CD4-positive, CD25-positive, alpha-beta regulatory T cell (primary cell): ENCODE results near the gene TMCC1. TPM values are rescaled to one million over a fixed set of nuclear protein-coding genes. Genes with fewer than 3 reads are reported as not detected.
"Not testable (repeated sequence)": the region's sequence is repeated elsewhere in the genome, so short reads cannot be mapped to it uniquely, and the experiment has no call there.

Experiments
- ATAC-seq, 2 donors: fragments of 150-1000 bp; cut with Tn5 transposase; one replicate each; pipeline ENCODE4 v1.10.0; 2021; ENCODE audit warnings: low read depth in 2 of 2, moderate number of reproducible peaks in 2 of 2, moderate library complexity in 1 of 2
- DNase-seq, 3 donors: peaks; one replicate each; pipeline versions ENCODE4 v3.0.0 to v3.0.0-alpha.2; 2012 to 2022; ENCODE audit warnings: mixed read lengths in 1 of 3
- H3K27ac ChIP-seq: one replicate; pipeline ENCODE4 v1.7.0; 2013; ENCODE audit warnings: mild to moderate bottlenecking, low read length; ENCODE audit not compliant: insufficient read depth, poor library complexity, severe bottlenecking
- H3K27me3 ChIP-seq: one replicate; pipeline ENCODE4 v1.7.0; 2013; ENCODE audit warnings: low read length; ENCODE audit not compliant: control insufficient read depth, insufficient read depth
- H3K36me3 ChIP-seq: one replicate; pipeline ENCODE4 v1.7.0; 2013; ENCODE audit warnings: mild to moderate bottlenecking, low read length, moderate library complexity; ENCODE audit not compliant: control insufficient read depth, insufficient read depth
- H3K4me1 ChIP-seq: 2 replicates; pipeline ENCODE4 v1.7.0; 2013; ENCODE audit warnings: mild to moderate bottlenecking, low read length; ENCODE audit not compliant: insufficient read depth, control insufficient read depth, poor library complexity, severe bottlenecking
- H3K4me3 ChIP-seq: one replicate; pipeline ENCODE4 v1.7.0; 2013; ENCODE audit warnings: low read depth, mild to moderate bottlenecking, low read length, moderate library complexity
- H3K9me3 ChIP-seq, 2 experiments: 1 replicate in 1 of 2; 2 replicates in 1 of 2; pipeline ENCODE4 v1.7.0; 2013; ENCODE audit warnings: low read length in 2 of 2, mild to moderate bottlenecking in 1 of 2, moderate library complexity in 1 of 2; ENCODE audit not compliant: control insufficient read depth in 2 of 2
- H3K27ac Mint-ChIP-seq, 3 donors: one replicate each; pipeline ENCODE4 v1.8.0; 2020 to 2022; ENCODE audit warnings: mild to moderate bottlenecking in 3 of 3, mixed read lengths in 3 of 3, moderate library complexity in 2 of 3
- H3K27me3 Mint-ChIP-seq: one replicate; pipeline ENCODE4 v1.8.0; 2022; ENCODE audit warnings: mild to moderate bottlenecking, mixed read lengths
- H3K36me3 Mint-ChIP-seq: one replicate; pipeline ENCODE4 v1.8.0; 2020; ENCODE audit warnings: mixed read lengths
- H3K4me1 Mint-ChIP-seq, 4 donors: one replicate each; pipeline ENCODE4 v1.8.0; 2020 to 2022; ENCODE audit warnings: mixed read lengths in 4 of 4, mild to moderate bottlenecking in 1 of 4
- H3K4me3 Mint-ChIP-seq, 4 donors: one replicate each; pipeline ENCODE4 v1.8.0; 2020 to 2022; ENCODE audit warnings: mild to moderate bottlenecking in 4 of 4, mixed read lengths in 4 of 4, moderate library complexity in 3 of 4
- H3K9me3 Mint-ChIP-seq, 7 donors: one replicate each; pipeline ENCODE4 v1.8.0; 2020 to 2022; ENCODE audit warnings: mixed read lengths in 7 of 7, mild to moderate bottlenecking in 3 of 7, moderate library complexity in 2 of 7
- polyA plus RNA-seq, 4 donors: library from polyadenylated mRNA; unstranded; fragments of 300-500 nt; fragmentation: Illumina TruSeq; gene quantifications; one replicate each; pipeline ENCODE4 v1.2.3, GENCODE V29; 2021
- total RNA-seq: library from RNA; stranded (reverse); gene quantifications from one replicate; pipeline ENCODE4 v1.2.3, GENCODE V29; 2022

The TMCC1 gene
- total and polyA plus RNA-seq, 5 donors from 2014 or later, result 5.2 to 29.2 (median 6.2) TPM

DNA sequence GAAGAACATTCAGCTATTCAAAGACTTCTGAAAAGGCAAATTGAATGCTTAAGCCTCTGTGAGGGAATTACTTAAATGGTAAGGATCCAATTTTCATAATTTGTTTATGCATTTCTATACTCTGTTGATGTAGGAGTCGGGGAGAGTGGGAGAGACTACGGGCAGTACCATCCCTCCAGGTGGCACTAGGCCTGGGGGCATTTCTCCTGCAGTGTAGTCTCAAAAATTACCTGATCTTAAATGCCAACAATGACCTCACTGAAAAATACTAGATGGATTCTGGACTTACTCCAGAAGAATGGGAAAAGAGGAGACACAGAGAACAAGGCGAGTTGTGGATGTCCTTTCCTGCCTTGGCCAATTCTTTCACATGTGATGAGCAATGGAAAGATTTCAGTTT is 209.2 kb downstream of the TMCC1 start:
- ATAC-seq, result no peak
- Mint-ChIP-seq H3K4me1 (peaks cover 0 to 9% (median 3%) of the 10 kb centered on the region in 4 donors), H3K27me3 (no peaks in the 10 kb centered on the region), H3K9me3 (no peaks in the 10 kb centered on the region), H3K27ac (no peak overlapping the region), H3K4me3 (no peak overlapping the region), H3K36me3 (no peaks in the 10 kb centered on the region)
- Histone ChIP-seq H3K36me3 (no peaks in the 10 kb centered on the region), H3K27ac (no peak overlapping the region), H3K9me3 (no peaks in the 10 kb centered on the region), H3K4me1 (no peaks in the 10 kb centered on the region), H3K4me3 (no peak overlapping the region), H3K27me3 (no peaks in the 10 kb centered on the region)
- no peak for DNase-seq

- H3K36me3 ChIP-seq, result no peaks in the 10 kb centered on the region
- H3K9me3 Mint-ChIP-seq, result no peaks in the 10 kb centered on the region
- ATAC-seq (no peak), DNase-seq (no peak)
- no peaks in the 10 kb centered on the region for H3K36me3 Mint-ChIP-seq
- H3K4me3 Mint-ChIP-seq, result no peak overlapping the region
- no peak overlapping the region for H3K4me3 ChIP-seq
- no peak overlapping the region for H3K27ac Mint-ChIP-seq
- no peak overlapping the region for H3K27ac ChIP-seq
- H3K27me3 Mint-ChIP-seq, result no peaks in the 10 kb centered on the region
- H3K9me3 ChIP-seq, result no peaks in the 10 kb centered on the region
- no peaks in the 10 kb centered on the region for H3K27me3 ChIP-seq
- H3K4me1 Mint-ChIP-seq, result peaks cover 0 to 9% (median 2%) of the 10 kb centered on the region in 4 donors
- no peaks in the 10 kb centered on the region for H3K4me1 ChIP-seq
Measured at GRCh38 chr3:129683201-129683600, 210.3 kb downstream of the TMCC1 start.

DNA sequence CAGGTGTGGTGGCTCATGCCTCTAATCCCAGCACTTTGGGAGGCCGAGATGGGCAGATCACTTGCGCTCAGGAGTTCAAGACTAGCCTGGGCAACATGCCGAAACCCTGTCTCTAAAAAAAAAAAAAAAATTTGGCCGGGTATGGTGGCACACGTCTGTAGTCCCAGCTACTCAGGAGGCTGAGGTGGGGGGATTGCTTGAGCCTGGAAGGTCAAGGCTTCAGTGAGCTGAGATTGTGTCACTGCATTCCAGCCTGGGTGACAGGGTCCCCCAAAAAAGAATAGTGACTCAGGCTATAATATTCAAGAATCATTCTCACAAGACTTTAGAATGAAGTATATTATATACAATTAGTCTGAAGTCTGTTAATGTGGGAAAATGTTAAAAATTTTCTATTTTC is 216.5 kb downstream of the TMCC1 start:
- no peak overlapping the region for H3K4me3 ChIP-seq
- Mint-ChIP-seq H3K9me3 (no peaks in the 10 kb centered on the region), H3K27me3 (no peaks in the 10 kb centered on the region), H3K4me3 (no peak overlapping the region), H3K27ac (no peak overlapping the region), H3K36me3 (no peaks in the 10 kb centered on the region), H3K4me1 (peaks cover 0 to 5% (median 2%) of the 10 kb centered on the region in 4 donors)
- DNase-seq (no peak), ATAC-seq (no peak)
- H3K27me3 ChIP-seq, result no peaks in the 10 kb centered on the region
- no peak overlapping the region for H3K27ac ChIP-seq
- no peaks in the 10 kb centered on the region for H3K4me1 ChIP-seq
- no peaks in the 10 kb centered on the region for H3K9me3 ChIP-seq
- no peaks in the 10 kb centered on the region for H3K36me3 ChIP-seq

- peaks cover 12% of the 10 kb centered on the region for H3K36me3 ChIP-seq
- not testable (repeated sequence) for H3K4me1 Mint-ChIP-seq, H3K9me3 ChIP-seq, DNase-seq, H3K27ac ChIP-seq, H3K27me3 ChIP-seq, H3K27me3 Mint-ChIP-seq, H3K9me3 Mint-ChIP-seq, H3K4me3 Mint-ChIP-seq, H3K4me3 ChIP-seq, H3K4me1 ChIP-seq, ATAC-seq, H3K27ac Mint-ChIP-seq
- peaks cover 17% of the 10 kb centered on the region for H3K36me3 Mint-ChIP-seq
Measured at GRCh38 chr3:129674798-129675123, 218.8 kb downstream of the TMCC1 start.

DNA sequence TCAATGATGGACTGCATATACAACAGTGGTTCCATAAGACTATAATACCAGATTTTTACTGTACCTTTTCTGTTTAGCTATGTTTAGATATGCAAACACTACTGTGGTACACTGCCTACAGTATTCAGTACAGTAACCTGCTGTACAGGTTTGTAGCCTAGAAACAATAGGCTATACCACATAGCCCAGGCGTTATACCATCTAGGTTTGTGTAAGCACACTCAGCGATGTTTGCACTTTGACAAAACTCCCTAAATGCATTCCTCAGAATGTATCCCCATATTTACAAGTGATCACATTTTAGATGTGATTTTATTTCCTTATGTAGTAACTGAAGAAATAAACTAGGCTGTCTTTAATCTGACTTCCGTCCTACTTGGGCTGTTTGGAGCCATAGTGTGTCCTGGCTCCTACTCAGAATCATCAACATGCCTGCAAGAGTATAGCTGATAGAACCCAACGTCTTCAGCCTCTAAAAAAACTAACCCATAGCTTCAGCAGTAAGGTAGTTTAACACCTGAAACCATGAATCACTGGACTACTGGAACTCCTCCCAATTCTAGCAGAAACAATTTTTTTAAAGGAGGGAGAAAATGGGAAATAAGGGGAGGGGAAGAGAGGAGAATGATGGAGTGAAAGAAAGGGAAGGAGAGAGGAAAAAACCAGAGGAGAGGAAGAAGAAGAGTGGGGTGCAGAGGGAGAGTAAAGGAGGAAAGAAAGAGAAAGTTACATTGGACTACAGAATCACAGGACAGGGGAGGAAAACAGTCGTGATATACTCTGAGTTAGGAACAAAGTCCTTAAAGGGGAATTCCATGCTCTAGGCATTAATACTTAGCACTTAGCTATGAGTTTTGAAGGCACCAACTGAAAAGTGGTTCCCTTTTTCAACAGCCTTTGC is 219.4 kb downstream of the TMCC1 start:
- ATAC-seq, result no peak
- H3K27ac ChIP-seq, result no peak overlapping the region
- no peaks in the 10 kb centered on the region for H3K9me3 Mint-ChIP-seq
- H3K27ac Mint-ChIP-seq, result no peak overlapping the region
- no peaks in the 10 kb centered on the region for H3K9me3 ChIP-seq
- no peaks in the 10 kb centered on the region for H3K27me3 Mint-ChIP-seq
- DNase-seq, result no peak
- no peaks in the 10 kb centered on the region for H3K4me1 ChIP-seq
- no peak overlapping the region for H3K4me3 Mint-ChIP-seq
- peaks cover 17% of the 10 kb centered on the region for H3K36me3 Mint-ChIP-seq
- H3K4me3 ChIP-seq, result no peak overlapping the region
- H3K36me3 ChIP-seq, result peaks cover 15% of the 10 kb centered on the region
- H3K4me1 Mint-ChIP-seq, result peaks cover 0 to 5% (median 2%) of the 10 kb centered on the region in 4 donors
- H3K27me3 ChIP-seq, result no peaks in the 10 kb centered on the region

DNA sequence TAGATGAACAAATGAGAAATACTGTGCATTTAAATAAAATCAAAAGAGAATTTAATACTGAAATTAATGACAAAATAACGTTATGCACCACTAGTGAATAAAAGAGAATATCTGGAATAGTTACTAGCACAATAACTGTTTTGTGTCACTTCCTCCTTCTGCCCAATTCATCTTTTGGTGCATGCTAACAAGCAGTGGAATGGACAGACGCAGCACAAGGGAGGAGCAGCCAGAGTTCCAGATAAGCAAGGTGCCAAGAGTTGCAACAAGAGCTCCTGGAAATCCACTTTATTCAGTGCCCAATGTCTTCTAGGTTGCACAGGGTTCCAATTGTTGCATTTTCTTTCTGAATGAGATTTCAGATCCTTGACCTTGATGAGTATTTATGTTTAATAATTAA is 220.5 kb downstream of the TMCC1 start:
- no peak overlapping the region for H3K27ac Mint-ChIP-seq
- no peaks in the 10 kb centered on the region for H3K9me3 Mint-ChIP-seq
- H3K27ac ChIP-seq, result no peak overlapping the region
- no peak overlapping the region for H3K4me3 ChIP-seq
- H3K36me3 ChIP-seq, result peaks cover 15% of the 10 kb centered on the region
- H3K36me3 Mint-ChIP-seq, result peaks cover 17% of the 10 kb centered on the region
- no peaks in the 10 kb centered on the region for H3K9me3 ChIP-seq
- H3K4me1 ChIP-seq, result no peaks in the 10 kb centered on the region
- DNase-seq (no peak), ATAC-seq (no peak)
- peaks cover 0 to 5% (median 4%) of the 10 kb centered on the region in 4 donors for H3K4me1 Mint-ChIP-seq
- H3K27me3 Mint-ChIP-seq, result no peaks in the 10 kb centered on the region
- H3K4me3 Mint-ChIP-seq, result no peak overlapping the region
- H3K27me3 ChIP-seq, result no peaks in the 10 kb centered on the region

- no peak overlapping the region for H3K4me3 Mint-ChIP-seq
- H3K4me1 Mint-ChIP-seq, result peaks cover 0 to 10% (median 4%) of the 10 kb centered on the region in 4 donors
- DNase-seq (no peak), ATAC-seq (no peak)
- Histone ChIP-seq H3K27ac (no peak overlapping the region), H3K4me3 (no peak overlapping the region), H3K36me3 (peaks cover 15% of the 10 kb centered on the region), H3K4me1 (no peaks in the 10 kb centered on the region), H3K27me3 (no peaks in the 10 kb centered on the region), H3K9me3 (no peaks in the 10 kb centered on the region)
- H3K36me3 Mint-ChIP-seq, result peaks cover 21% of the 10 kb centered on the region
- H3K9me3 Mint-ChIP-seq, result no peaks in the 10 kb centered on the region
- H3K27me3 Mint-ChIP-seq, result no peaks in the 10 kb centered on the region
- no peak overlapping the region for H3K27ac Mint-ChIP-seq
Measured at GRCh38 chr3:129672412-129672811, 221.1 kb downstream of the TMCC1 start.
